HEK293T (cell line): ENCODE results near the gene RSAD2.

Experiments used
- CTCF ChIA-PET: fragments of 350-600 bp; formaldehyde crosslinking; extraction: SDS; loops from one replicate; lab custom pipeline; 2021; ENCODE audit warnings: antibody characterized with exemption, inconsistent platforms; lab: Yijun Ruan, JAX
- POLR2A ChIA-PET: fragments of 350-600 bp; formaldehyde crosslinking; extraction: SDS; loops from one replicate; lab custom pipeline; 2020; ENCODE audit warnings: antibody characterized with exemption, inconsistent platforms; lab: Yijun Ruan, JAX
- DNase-seq: peaks from one replicate; pipeline ENCODE4 v3.0.0; 2012; ENCODE audit warnings: mixed read lengths; ENCODE audit errors: extremely low spot score
- ARNT ChIP-seq: fragments of 450-650 bp; IDR thresholded peaks from 2 replicates; pipeline ENCODE4 v1.6.1; 2017; ENCODE audit warnings: mild to moderate bottlenecking
- BHLHE40 ChIP-seq: fragments of 450-650 bp; IDR thresholded peaks from 2 replicates; pipeline ENCODE4 v1.6.1; 2016; ENCODE audit warnings: mild to moderate bottlenecking, moderate library complexity, borderline replicate concordance
- CTBP1 ChIP-seq: fragments of 450-650 bp; IDR thresholded peaks from 2 replicates; pipeline ENCODE4 v1.6.1; 2016; ENCODE audit warnings: borderline replicate concordance
- ELF4 ChIP-seq: fragments of 450-650 bp; IDR thresholded peaks from 2 replicates; pipeline ENCODE4 v1.6.1; 2017; ENCODE audit warnings: antibody characterized with exemption
- FOXA1 ChIP-seq: fragments of 450-650 bp; IDR thresholded peaks from 2 replicates; pipeline ENCODE4 v1.6.1; 2016; ENCODE audit warnings: mild to moderate bottlenecking
- FOXK2 ChIP-seq: fragments of 450-650 bp; IDR thresholded peaks from 2 replicates; pipeline ENCODE4 v1.6.1; 2016; ENCODE audit warnings: mild to moderate bottlenecking
- FOXM1 ChIP-seq: fragments of 450-650 bp; IDR thresholded peaks from 2 replicates; pipeline ENCODE4 v1.6.1; 2017; ENCODE audit warnings: mild to moderate bottlenecking, borderline replicate concordance
- HDGF ChIP-seq: fragments of 450-650 bp; IDR thresholded peaks from 2 replicates; pipeline ENCODE4 v1.6.1; 2017; ENCODE audit warnings: antibody characterized with exemption, borderline replicate concordance
- L3MBTL2 ChIP-seq: fragments of 450-650 bp; conservative IDR thresholded peaks from 2 replicates; pipeline ENCODE4 v1.6.1; 2016; ENCODE audit warnings: mild to moderate bottlenecking
- LEF1 ChIP-seq: fragments of 450-650 bp; IDR thresholded peaks from 2 replicates; pipeline ENCODE4 v1.6.1; 2017; ENCODE audit warnings: mild to moderate bottlenecking, borderline replicate concordance
- NFRKB ChIP-seq: fragments of 450-650 bp; IDR thresholded peaks from 2 replicates; pipeline ENCODE4 v1.6.1; 2016; ENCODE audit warnings: mild to moderate bottlenecking, moderate library complexity
- PKNOX1 ChIP-seq: fragments of 450-650 bp; IDR thresholded peaks from 2 replicates; pipeline ENCODE4 v1.6.1; 2016
- SP1 ChIP-seq: fragments of 450-650 bp; IDR thresholded peaks from 2 replicates; pipeline ENCODE4 v1.6.1; 2017
- SUZ12 ChIP-seq: fragments of 450-650 bp; IDR thresholded peaks from 2 replicates; pipeline ENCODE4 v1.6.1; 2016; ENCODE audit warnings: mild to moderate bottlenecking
- TARDBP ChIP-seq: fragments of 450-650 bp; IDR thresholded peaks from 2 replicates; pipeline ENCODE4 v1.6.1; 2016
- ZNF384 ChIP-seq: fragments of 450-650 bp; IDR thresholded peaks from 2 replicates; pipeline ENCODE4 v1.6.1; 2016

Gene RSAD2

GRCh38 chr2:6835467-6835866 lies 42.1 kb upstream of the RSAD2 start:
- ChIA-PET POLR2A (no interaction called here), CTCF (no interaction called here)

GRCh38 chr2:6838673-6839319 lies 38.8 kb upstream of the RSAD2 start:
- no peak for DNase-seq
- TF ChIP-seq FOXK2: no peak
- POLR2A ChIA-PET: no interaction called here
- CTCF ChIA-PET: no interaction called here

More at GRCh38 chr2:6835467-6835866, 42.1 kb upstream of the RSAD2 start:
- DNase-seq: no peak
- TF ChIP-seq ARNT (no peak), BHLHE40 (no peak), SP1 (no peak), CTBP1 (no peak), NFRKB (no peak), FOXK2 (no peak)

- no peak for TF ChIP-seq FOXM1
- no peak for TF ChIP-seq HDGF
- TF ChIP-seq SP1: no peak
- no peak for TF ChIP-seq NFRKB
- TF ChIP-seq BHLHE40: no peak
- no peak for TF ChIP-seq FOXA1
- no peak for TF ChIP-seq LEF1
- TF ChIP-seq TARDBP: no peak
- TF ChIP-seq ZNF384: no peak
- no peak for TF ChIP-seq SUZ12
- no peak for TF ChIP-seq ARNT
- TF ChIP-seq L3MBTL2: no peak
- no peak for TF ChIP-seq ELF4
- TF ChIP-seq PKNOX1: no peak
- no peak for TF ChIP-seq FOXK2
- no peak for TF ChIP-seq CTBP1
- ChIA-PET CTCF (no interaction called here), POLR2A (no interaction called here)
These were observed 35.9 kb upstream of the RSAD2 start for GRCh38 chr2:6841537-6842287.

GRCh38 chr2:6845312-6845711 lies 32.3 kb upstream of the RSAD2 start:
- POLR2A ChIA-PET: no interaction called here
- TF ChIP-seq ARNT: no peak
- no peak for TF ChIP-seq SUZ12
- no peak for TF ChIP-seq NFRKB
- TF ChIP-seq LEF1: no peak
- CTCF ChIA-PET: no interaction called here
- DNase-seq: peak; percentile 18

More at GRCh38 chr2:6841537-6842287, 35.9 kb upstream of the RSAD2 start:
- no peak for DNase-seq

GRCh38 chr2:6845903-6846302 lies 31.7 kb upstream of the RSAD2 start:
- no peak for DNase-seq
- POLR2A ChIA-PET: no interaction called here
- TF ChIP-seq NFRKB (no peak), ARNT (no peak), ELF4 (no peak), FOXM1 (no peak), FOXA1 (no peak), SP1 (no peak), ZNF384 (no peak), L3MBTL2 (no peak), HDGF (no peak), SUZ12 (no peak), CTBP1 (no peak), FOXK2 (no peak), LEF1 (no peak)
- CTCF ChIA-PET: no interaction called here

- TF ChIP-seq ARNT: no peak
- no peak for TF ChIP-seq SP1
- no peak for TF ChIP-seq ELF4
- TF ChIP-seq NFRKB: no peak
- TF ChIP-seq PKNOX1: no peak
- no peak for TF ChIP-seq L3MBTL2
- TF ChIP-seq ZNF384: no peak
- TF ChIP-seq CTBP1: no peak
- POLR2A ChIA-PET: no interaction called here
- CTCF ChIA-PET: no interaction called here
- no peak for DNase-seq
These were observed 31.0 kb upstream of the RSAD2 start for GRCh38 chr2:6846540-6846939.

- CTCF ChIA-PET: no interaction called here
- POLR2A ChIA-PET: no interaction called here
- no peak for DNase-seq
These were observed 30.5 kb upstream of the RSAD2 start for GRCh38 chr2:6846967-6847681.

More at GRCh38 chr2:6846967-6847681, 30.5 kb upstream of the RSAD2 start:
- TF ChIP-seq LEF1 (no peak), ELF4 (no peak), TARDBP (no peak), BHLHE40 (no peak), FOXA1 (no peak), HDGF (no peak), NFRKB (no peak)
